ENCODE measurements around the gene KCNQ1.
A peak's percentile ranks its signal among the peaks of the same experiment; 100 is the strongest.

KCNQ1 gene

DNA sequence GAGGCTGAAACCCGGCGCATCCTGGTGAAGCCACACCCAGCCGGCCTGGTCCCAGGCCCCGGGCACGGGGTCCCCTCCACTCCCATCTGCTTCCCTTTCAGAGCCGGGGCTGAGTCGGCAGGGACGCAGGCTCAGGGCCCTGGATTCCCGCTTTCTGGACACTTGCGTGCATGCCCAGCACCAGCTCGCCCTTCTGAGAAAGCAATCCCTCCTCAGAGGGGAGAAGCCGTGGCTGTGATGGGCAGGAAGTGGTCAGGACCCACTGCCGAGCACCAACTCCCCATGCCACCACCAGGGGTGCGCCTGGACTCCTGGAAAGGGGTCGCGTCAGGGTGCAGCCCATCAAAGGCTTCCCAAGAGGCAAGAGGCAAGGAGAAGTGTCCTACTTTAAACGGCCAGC lies 425.7 kb downstream of the KCNQ1 start:
- Mint-ChIP-seq H3K4me3 (no peak overlapping the region), H3K36me3 (peaks cover 7% of the 10 kb centered on the region), H3K27ac (no peak overlapping the region), H3K4me1 (peaks cover 13% of the 10 kb centered on the region), H3K9me3 (no peaks in the 10 kb centered on the region)
- DNase-seq (ENCODE audit: low spot score in 2 of 2) = no peak
- ATAC-seq = peak; percentile 27

DNA sequence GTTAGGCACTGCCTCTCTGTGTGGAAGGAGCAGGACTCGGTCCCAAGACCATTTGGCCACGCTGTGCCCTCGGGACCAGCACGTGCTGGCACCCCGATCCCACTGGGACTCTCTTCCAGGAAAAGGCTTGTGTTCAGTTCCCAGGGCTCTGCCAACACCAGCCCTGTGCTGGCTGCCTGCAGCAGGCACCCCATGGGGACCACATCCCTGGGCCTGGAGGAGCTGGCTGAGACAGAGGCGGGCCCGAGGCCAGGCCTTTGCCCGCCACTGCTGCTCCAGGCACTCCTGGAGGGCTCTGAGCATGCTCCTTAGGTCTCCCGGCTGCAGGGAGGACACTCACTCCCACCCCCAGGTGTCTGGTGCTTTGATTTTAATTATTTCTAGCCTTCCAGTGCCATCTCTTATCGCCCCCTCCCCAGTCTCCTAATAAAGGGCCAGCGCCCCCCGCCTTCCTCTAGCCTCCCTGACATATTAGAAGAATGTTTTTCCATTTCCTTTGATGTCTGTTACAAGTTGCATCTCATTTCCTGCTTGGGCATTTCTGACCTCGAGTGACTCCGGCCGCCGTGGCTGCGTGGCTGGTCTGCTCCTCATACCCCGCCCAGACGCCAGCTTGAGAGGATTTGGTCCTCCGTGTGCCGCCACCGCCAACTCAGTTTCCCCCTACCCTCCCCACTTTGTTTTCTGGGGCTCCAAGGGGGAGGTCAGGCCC lies 426.3 kb downstream of the KCNQ1 start:
- ATAC-seq = peak; percentile 5
- Mint-ChIP-seq H3K4me3 (no peak overlapping the region), H3K27ac (no peak overlapping the region), H3K9me3 (no peaks in the 10 kb centered on the region), H3K4me1 (peaks cover 13% of the 10 kb centered on the region), H3K36me3 (peaks cover 7% of the 10 kb centered on the region)
- DNase-seq (ENCODE audit: low spot score in 2 of 2) = no peak

- DNase-seq (ENCODE audit: low spot score in 2 of 2) = no peak
- H3K36me3 Mint-ChIP-seq = peaks cover 7% of the 10 kb centered on the region
- H3K4me1 Mint-ChIP-seq = peaks cover 13% of the 10 kb centered on the region
Measured at GRCh38 chr11:2874963-2875362, 430.2 kb downstream of the KCNQ1 start.

GRCh38 chr11:2877474-2877873 lies 432.7 kb downstream of the KCNQ1 start:
- no peaks in the 10 kb centered on the region for H3K4me1 Mint-ChIP-seq
- ATAC-seq = no peak
- no peaks in the 10 kb centered on the region for H3K36me3 Mint-ChIP-seq
- no peak overlapping the region for H3K27ac Mint-ChIP-seq
- H3K9me3 Mint-ChIP-seq = no peaks in the 10 kb centered on the region
- DNase-seq (ENCODE audit: low spot score in 2 of 2) = no peak
- H3K4me3 Mint-ChIP-seq = no peak overlapping the region

More at GRCh38 chr11:2874963-2875362, 430.2 kb downstream of the KCNQ1 start:
- Mint-ChIP-seq H3K4me3 (no peak overlapping the region), H3K9me3 (no peaks in the 10 kb centered on the region), H3K27ac (no peak overlapping the region)
- no peak for ATAC-seq

DNA sequence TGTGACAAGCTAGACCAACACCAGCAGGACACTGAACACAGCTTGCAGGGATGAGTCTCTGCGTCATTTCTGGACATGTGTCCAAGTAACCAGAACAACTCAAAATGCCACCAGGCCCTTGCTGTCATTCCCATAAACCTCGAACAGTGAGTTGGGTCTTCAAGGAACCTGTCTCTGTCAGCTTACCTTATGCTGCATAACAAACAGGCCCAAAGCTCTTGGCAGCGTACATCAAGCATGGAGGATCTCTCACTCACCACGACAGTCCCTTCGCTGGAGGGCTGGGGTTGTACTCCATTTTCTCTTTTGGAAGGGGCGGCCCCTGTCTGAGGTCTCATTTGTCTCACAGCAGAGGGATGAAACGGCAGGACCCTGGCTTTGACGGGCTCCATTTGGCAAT lies 434.0 kb downstream of the KCNQ1 start:
- Mint-ChIP-seq H3K4me3 (no peak overlapping the region), H3K36me3 (peaks cover 9% of the 10 kb centered on the region), H3K27ac (no peak overlapping the region), H3K9me3 (no peaks in the 10 kb centered on the region), H3K4me1 (no peaks in the 10 kb centered on the region)
- ATAC-seq (no peak), DNase-seq (ENCODE audit: low spot score in 2 of 2) (no peak)

GRCh38 chr11:2880646-2881045 lies 435.8 kb downstream of the KCNQ1 start:
- no peaks in the 10 kb centered on the region for H3K9me3 Mint-ChIP-seq
- peaks cover 6% of the 10 kb centered on the region for H3K4me1 Mint-ChIP-seq
- H3K27ac Mint-ChIP-seq = no peak overlapping the region
- DNase-seq (ENCODE audit: low spot score in 2 of 2) = no peak
- peaks cover 9% of the 10 kb centered on the region for H3K36me3 Mint-ChIP-seq
- no peak overlapping the region for H3K4me3 Mint-ChIP-seq
- no peak for ATAC-seq

GRCh38 chr11:2881076-2881980 lies 436.5 kb downstream of the KCNQ1 start:
- DNase-seq (ENCODE audit: low spot score in 2 of 2) (no peak), ATAC-seq (no peak)
- H3K4me1 Mint-ChIP-seq = peaks cover 6% of the 10 kb centered on the region
- H3K4me3 Mint-ChIP-seq = no peak overlapping the region
- H3K27ac Mint-ChIP-seq = no peak overlapping the region
- no peaks in the 10 kb centered on the region for H3K9me3 Mint-ChIP-seq
- H3K36me3 Mint-ChIP-seq = peaks cover 9% of the 10 kb centered on the region

DNA sequence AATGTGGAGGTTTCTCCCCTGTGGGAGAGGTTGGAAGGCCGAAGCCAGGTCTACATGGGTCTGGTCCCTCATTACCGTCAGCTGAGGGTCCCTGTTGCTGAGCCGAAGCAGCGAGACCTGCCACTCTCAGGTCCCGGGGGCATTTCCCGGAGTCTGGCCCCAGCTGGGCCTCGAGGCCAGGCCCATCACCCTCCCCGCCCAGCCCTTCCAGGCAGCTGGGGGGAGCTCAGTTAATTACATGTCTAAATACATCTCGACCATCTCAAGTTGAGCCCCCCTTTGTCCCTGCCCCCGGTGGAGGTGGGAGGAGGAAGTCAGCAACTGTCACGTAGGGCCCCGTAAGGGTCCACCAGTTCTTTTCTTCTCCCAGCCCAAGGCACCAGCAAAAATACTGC lies 437.2 kb downstream of the KCNQ1 start:
- Mint-ChIP-seq H3K9me3 (no peaks in the 10 kb centered on the region), H3K4me3 (no peak overlapping the region), H3K27ac (no peak overlapping the region), H3K36me3 (peaks cover 14% of the 10 kb centered on the region), H3K4me1 (peaks cover 12% of the 10 kb centered on the region)
- ATAC-seq (no peak), DNase-seq (ENCODE audit: low spot score in 2 of 2) (no peak)

- no peak for ATAC-seq
- Mint-ChIP-seq H3K4me3 (peak overlapping the region; percentile 54), H3K9me3 (no peaks in the 10 kb centered on the region), H3K36me3 (peaks cover 14% of the 10 kb centered on the region), H3K27ac (no peak overlapping the region), H3K4me1 (peaks cover 18% of the 10 kb centered on the region)
- DNase-seq (ENCODE audit: low spot score in 2 of 2) = no peak
Measured at GRCh38 chr11:2882396-2883110, 437.7 kb downstream of the KCNQ1 start.

DNA sequence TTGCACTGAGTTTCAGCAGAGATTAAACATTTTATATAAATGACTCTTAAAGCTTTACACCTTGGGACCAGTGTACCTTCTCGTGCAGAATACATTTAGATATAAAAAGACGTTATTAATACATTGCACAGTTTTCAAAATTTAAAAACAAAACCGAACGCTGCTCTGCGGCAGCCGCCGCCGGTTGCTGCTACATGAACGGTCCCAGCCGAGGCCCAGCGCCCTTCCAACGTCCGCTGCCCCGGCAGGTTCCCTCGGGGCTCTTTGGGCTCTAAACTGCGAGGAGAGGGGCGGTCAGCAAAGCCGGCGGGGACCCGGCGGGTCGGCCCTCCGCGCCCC lies 438.8 kb downstream of the KCNQ1 start:
- no peaks in the 10 kb centered on the region for H3K9me3 Mint-ChIP-seq
- ATAC-seq = no peak

GRCh38 chr11:2883979-2884815 lies 439.4 kb downstream of the KCNQ1 start:
- ATAC-seq (no peak), DNase-seq (ENCODE audit: low spot score in 2 of 2) (no peak)
- peaks cover 26% of the 10 kb centered on the region for H3K4me1 Mint-ChIP-seq
- H3K27ac Mint-ChIP-seq = no peak overlapping the region
- peak overlapping the region; percentile 54 for H3K4me3 Mint-ChIP-seq
- H3K9me3 Mint-ChIP-seq = no peaks in the 10 kb centered on the region
- peaks cover 14% of the 10 kb centered on the region for H3K36me3 Mint-ChIP-seq

More for the DNA sequence above, 438.8 kb downstream of the KCNQ1 start:
- H3K4me3 Mint-ChIP-seq = peak overlapping the region; percentile 54
- no peak overlapping the region for H3K27ac Mint-ChIP-seq
- peaks cover 26% of the 10 kb centered on the region for H3K4me1 Mint-ChIP-seq
- H3K36me3 Mint-ChIP-seq = peaks cover 14% of the 10 kb centered on the region
- DNase-seq (ENCODE audit: low spot score in 2 of 2) = no peak

DNA sequence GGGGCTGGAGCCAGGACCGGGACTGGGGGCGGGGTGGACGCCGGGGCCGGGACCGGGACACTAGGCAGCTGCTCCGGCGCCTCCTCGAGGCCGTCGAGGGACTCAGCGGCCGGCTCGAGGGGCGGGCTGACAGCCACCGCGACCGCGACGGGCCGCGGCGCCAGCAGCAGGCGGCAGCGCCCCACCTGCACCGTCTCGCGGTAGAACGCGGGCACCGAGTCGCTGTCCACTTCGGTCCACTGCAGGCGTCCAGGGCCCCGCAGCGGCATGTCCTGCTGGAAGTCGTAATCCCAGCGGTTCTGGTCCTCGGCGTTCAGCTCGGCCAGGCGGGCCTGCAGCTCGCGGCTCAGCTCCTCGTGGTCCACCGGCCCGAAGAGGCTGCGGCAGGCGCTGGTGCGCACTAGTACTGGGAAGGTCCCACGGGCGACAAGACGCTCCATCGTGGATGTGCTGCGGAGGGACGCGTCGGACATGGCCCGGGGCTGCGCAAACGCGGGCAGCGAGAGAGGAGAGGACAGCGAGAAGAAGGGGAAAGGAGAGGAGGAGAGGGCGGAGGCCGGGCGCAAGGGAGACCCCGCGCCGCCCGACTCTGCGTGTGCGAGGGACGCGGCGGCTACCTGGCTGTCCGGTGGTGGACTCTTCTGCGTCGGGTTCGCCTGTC lies 440.3 kb downstream of the KCNQ1 start:
- Mint-ChIP-seq H3K4me3 (peak overlapping the region; percentile 83), H3K36me3 (peaks cover 14% of the 10 kb centered on the region), H3K4me1 (peaks cover 26% of the 10 kb centered on the region), H3K9me3 (no peaks in the 10 kb centered on the region), H3K27ac (no peak overlapping the region)
- DNase-seq (ENCODE audit: low spot score in 2 of 2) = peak in 1 of 2 donors; percentile 68
- peak; percentile 35 for ATAC-seq

DNA sequence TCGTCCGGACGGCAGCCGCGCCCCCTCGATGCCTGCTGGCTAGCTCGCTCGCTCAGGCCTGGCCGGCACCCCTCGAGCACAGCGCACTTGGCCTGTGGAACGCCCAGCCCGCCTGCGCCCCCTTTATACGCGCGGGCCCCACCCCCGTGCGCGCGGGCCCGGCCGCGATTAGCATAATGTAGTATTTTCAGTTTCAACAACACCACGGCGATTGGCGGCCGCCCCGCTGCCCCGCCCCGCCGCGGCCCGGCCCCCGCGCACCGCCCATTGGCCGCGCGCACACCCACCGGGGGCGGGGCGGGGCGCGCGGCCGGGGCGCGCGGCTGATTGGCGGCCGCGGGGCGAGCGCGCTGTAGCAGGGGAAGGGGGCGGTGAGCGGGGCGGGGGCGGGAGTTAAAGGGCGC lies 440.9 kb downstream of the KCNQ1 start, which contains the start of gene CDKN1C:
Gene CDKN1C, minus strand, starts transcription at position 98 of the 404 bp plus-strand sequence. CDS start 319 bp downstream, outside the sequence.
- Mint-ChIP-seq H3K9me3 (no peaks in the 10 kb centered on the region), H3K36me3 (peaks cover 14% of the 10 kb centered on the region), H3K4me3 (peak within 1 kb of the TSS; percentile 83), H3K4me1 (peaks cover 26% of the 10 kb centered on the region), H3K27ac (no peak within 1 kb of the TSS)
- ATAC-seq (peak; percentile 86), DNase-seq (ENCODE audit: low spot score in 2 of 2) (peak; percentile 74 to 88)

- peaks cover 26% of the 10 kb centered on the region for H3K4me1 Mint-ChIP-seq
- H3K36me3 Mint-ChIP-seq = peaks cover 14% of the 10 kb centered on the region
- DNase-seq (ENCODE audit: low spot score in 2 of 2) (no peak), ATAC-seq (peak; percentile 1)
- no peaks in the 10 kb centered on the region for H3K9me3 Mint-ChIP-seq
- H3K27ac Mint-ChIP-seq = no peak overlapping the region
- peak overlapping the region; percentile 43 for H3K4me3 Mint-ChIP-seq
Measured at GRCh38 chr11:2886191-2886894, 441.5 kb downstream of the KCNQ1 start.
